ENCODE measurements around the gene PDE9A. TPM values are rescaled to one million over a fixed set of nuclear protein-coding genes. Genes with fewer than 3 reads are reported as not detected.
A peak's percentile ranks its signal among the peaks of the same experiment; 100 is the strongest.

PDE9A gene
- total RNA-seq, 1 donor from 2014 or later, result 1.4 TPM

GRCh38 chr21:42769183-42769819, 115.9 kb downstream of the PDE9A start:
- no peak for DNase-seq (ENCODE audit: low read depth in 2 of 2)

GRCh38 chr21:42769820-42770716, 116.6 kb downstream of the PDE9A start:
- no peak for DNase-seq (ENCODE audit: low read depth in 2 of 2)

- DNase-seq (ENCODE audit: low read depth in 2 of 2), result no peak
These were observed 117.5 kb downstream of the PDE9A start for GRCh38 chr21:42770717-42771502.

GRCh38 chr21:42771503-42771805, 118.0 kb downstream of the PDE9A start:
- DNase-seq (ENCODE audit: low read depth in 2 of 2), result no peak

GRCh38 chr21:42775123-42775522, 121.7 kb downstream of the PDE9A start:
- no peak for DNase-seq (ENCODE audit: low read depth in 2 of 2)

- no peak for DNase-seq (ENCODE audit: low read depth in 2 of 2)
These were observed 122.5 kb downstream of the PDE9A start for GRCh38 chr21:42775891-42776290.

GRCh38 chr21:42777064-42777756, 123.8 kb downstream of the PDE9A start:
- no peak for DNase-seq (ENCODE audit: low read depth in 2 of 2)

- DNase-seq (ENCODE audit: low read depth in 2 of 2), result no peak
These were observed 124.4 kb downstream of the PDE9A start for GRCh38 chr21:42777757-42778344.

- DNase-seq (ENCODE audit: low read depth in 2 of 2), result no peak
These were observed 126.0 kb downstream of the PDE9A start for GRCh38 chr21:42779431-42779861.

GRCh38 chr21:42780617-42781016, 127.2 kb downstream of the PDE9A start:
- DNase-seq (ENCODE audit: low read depth in 2 of 2), result no peak

- no peak for DNase-seq (ENCODE audit: low read depth in 2 of 2)
These were observed 127.9 kb downstream of the PDE9A start for GRCh38 chr21:42781150-42781970.

GRCh38 chr21:42781971-42782722, 128.7 kb downstream of the PDE9A start:
- DNase-seq (ENCODE audit: low read depth in 2 of 2), result no peak

GRCh38 chr21:42782723-42783242, 129.4 kb downstream of the PDE9A start:
- DNase-seq (ENCODE audit: low read depth in 2 of 2), result no peak

- DNase-seq (ENCODE audit: low read depth in 2 of 2), result peak; percentile 32 to 47
These were observed 130.9 kb downstream of the PDE9A start for GRCh38 chr21:42784276-42784675.

GRCh38 chr21:42784896-42785451, 131.6 kb downstream of the PDE9A start:
- no peak for DNase-seq (ENCODE audit: low read depth in 2 of 2)

GRCh38 chr21:42785666-42786427, 132.4 kb downstream of the PDE9A start:
- DNase-seq (ENCODE audit: low read depth in 2 of 2), result no peak

GRCh38 chr21:42786884-42787283, 133.5 kb downstream of the PDE9A start:
- no peak for DNase-seq (ENCODE audit: low read depth in 2 of 2)

- no peak for DNase-seq (ENCODE audit: low read depth in 2 of 2)
These were observed 134.2 kb downstream of the PDE9A start for GRCh38 chr21:42787613-42788012.

Measured in dermis microvascular lymphatic vessel endothelial cell (primary cell).